Adrenal gland (tissue), 5 donors: ENCODE data around the gene HCK.

Experiments
- CTCF ChIP-seq, 6 experiments: fragments of 450-650 bp in 4 of 6; fragments of 200-600 bp in 2 of 6; sonication (generic) in 1 of 6; IDR thresholded peaks; 1 replicate in 5 of 6; 2 replicates in 1 of 6; pipeline versions ENCODE4 v1.5.1 to v1.8.0; 2016 to 2021; ENCODE audit warnings: antibody characterized with exemption in 6 of 6, mild to moderate bottlenecking in 2 of 6, moderate library complexity in 1 of 6
- POLR2A ChIP-seq, 2 donors: fragments of 450-650 bp; IDR thresholded peaks; one replicate each; pipeline ENCODE4 v1.6.1; 2017; ENCODE audit warnings: antibody characterized with exemption in 2 of 2, mild to moderate bottlenecking in 2 of 2, moderate library complexity in 1 of 2
- donor health status: DM: no; HTN: no; CAD: no.

GRCh38 chr20:32035426-32035779, 16.6 kb upstream of the HCK start:
- TF ChIP-seq CTCF (IDR thresholded peaks at IDR 0.05), result no peak
- TF ChIP-seq POLR2A (IDR thresholded peaks at IDR 0.05), result no peak
